ENCODE results near the gene PTPN21.

Gene PTPN21

DNA sequence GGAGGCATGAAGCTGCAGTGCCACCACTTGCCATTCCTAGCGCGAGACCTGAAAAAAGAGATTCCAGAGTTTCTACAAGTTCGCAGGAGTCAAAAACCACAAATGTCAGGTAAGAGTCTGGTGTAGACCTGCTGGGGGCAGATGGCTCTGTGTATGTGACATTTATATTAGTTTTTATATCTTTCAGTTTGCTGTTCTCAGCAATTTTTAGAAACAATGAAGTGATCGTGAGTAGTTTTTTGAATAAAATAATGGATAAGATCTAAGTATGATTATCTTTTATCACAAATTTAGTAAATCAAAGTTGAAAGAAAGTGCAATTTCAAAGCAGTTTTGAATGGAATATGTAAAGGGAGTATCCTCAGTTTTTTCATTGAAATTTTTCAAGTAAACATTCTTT lies 17.3 kb upstream of the PTPN21 start:
- H4K20me1 ChIP-seq (ENCODE audit: insufficient read depth, low read length), result no peaks in the 10 kb centered on the region
- H3F3A ChIP-seq (ENCODE audit: insufficient read depth, low read length), result no peaks in the 10 kb centered on the region
- H3K36me3 ChIP-seq (replicated peaks; ENCODE audit: insufficient read depth, low read length), result no peaks in the 10 kb centered on the region; the same call in 1 of the 2 replicates
- H3K9me3 ChIP-seq (replicated peaks; ENCODE audit: insufficient read depth, low read length), result no peaks in the 10 kb centered on the region
- H3K9me2 ChIP-seq (replicated peaks; ENCODE audit: insufficient read depth, low read length), result no peaks in the 10 kb centered on the region
- no peak overlapping the region for H2AFZ ChIP-seq (ENCODE audit: low read length)
- no peak for DNase-seq
- no peaks in the 10 kb centered on the region for H3K27me3 ChIP-seq (replicated peaks; ENCODE audit: insufficient read depth, low read length)
- no peaks in the 10 kb centered on the region for H3K79me2 ChIP-seq (ENCODE audit: low read length)
- no peak for TF ChIP-seq EZH2 (optimal IDR thresholded peaks at IDR 0.05; ENCODE audit: low read depth, low read length)
- no peak for TF ChIP-seq EZH2phosphoT487 (IDR thresholded peaks at IDR 0.05; ENCODE audit: low read length)
- TF ChIP-seq, protein P1, sequence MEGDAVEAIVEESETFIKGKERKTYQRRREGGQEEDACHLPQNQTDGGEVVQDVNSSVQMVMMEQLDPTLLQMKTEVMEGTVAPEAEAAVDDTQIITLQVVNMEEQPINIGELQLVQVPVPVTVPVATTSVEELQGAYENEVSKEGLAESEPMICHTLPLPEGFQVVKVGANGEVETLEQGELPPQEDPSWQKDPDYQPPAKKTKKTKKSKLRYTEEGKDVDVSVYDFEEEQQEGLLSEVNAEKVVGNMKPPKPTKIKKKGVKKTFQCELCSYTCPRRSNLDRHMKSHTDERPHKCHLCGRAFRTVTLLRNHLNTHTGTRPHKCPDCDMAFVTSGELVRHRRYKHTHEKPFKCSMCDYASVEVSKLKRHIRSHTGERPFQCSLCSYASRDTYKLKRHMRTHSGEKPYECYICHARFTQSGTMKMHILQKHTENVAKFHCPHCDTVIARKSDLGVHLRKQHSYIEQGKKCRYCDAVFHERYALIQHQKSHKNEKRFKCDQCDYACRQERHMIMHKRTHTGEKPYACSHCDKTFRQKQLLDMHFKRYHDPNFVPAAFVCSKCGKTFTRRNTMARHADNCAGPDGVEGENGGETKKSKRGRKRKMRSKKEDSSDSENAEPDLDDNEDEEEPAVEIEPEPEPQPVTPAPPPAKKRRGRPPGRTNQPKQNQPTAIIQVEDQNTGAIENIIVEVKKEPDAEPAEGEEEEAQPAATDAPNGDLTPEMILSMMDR (IDR thresholded peaks at IDR 0.05; ENCODE audit: low read length), result no peak
- H3K4me2 ChIP-seq (ENCODE audit: low read depth, low read length), result no peak overlapping the region
- no peak overlapping the region for H3K27ac ChIP-seq (ENCODE audit: low read length)
- H3K4me1 ChIP-seq (ENCODE audit: low read length), result no peaks in the 10 kb centered on the region
- no peak overlapping the region for H3K4me3 ChIP-seq (ENCODE audit: low read length)
- no peak overlapping the region for H3K9ac ChIP-seq (ENCODE audit: low read length)

DNA sequence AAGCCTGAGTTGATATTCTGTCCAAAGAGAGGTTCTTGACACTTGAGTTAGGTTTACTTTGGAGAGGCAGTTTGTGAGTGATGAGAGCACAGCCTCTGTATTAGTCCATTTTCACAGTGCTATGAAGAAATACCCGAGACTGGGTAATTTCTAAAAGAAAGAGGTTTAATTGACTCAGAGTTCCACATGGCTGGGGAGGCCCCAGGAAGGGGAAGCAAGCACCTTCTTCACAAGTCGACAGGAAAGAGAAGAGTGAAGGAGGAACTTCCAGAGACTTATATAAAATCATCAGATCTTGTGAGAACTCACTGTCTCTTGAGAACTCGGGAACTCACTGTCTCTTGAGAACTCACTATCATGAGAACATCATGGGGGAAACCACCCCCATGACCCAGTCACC lies 13.4 kb upstream of the PTPN21 start:
- Histone ChIP-seq H3K4me1 (ENCODE audit: low read length) (no peaks in the 10 kb centered on the region), H3K79me2 (ENCODE audit: low read length) (peaks cover 16% of the 10 kb centered on the region), H3K27ac (ENCODE audit: low read length) (no peak overlapping the region), H4K20me1 (ENCODE audit: insufficient read depth, low read length) (no peaks in the 10 kb centered on the region), H3K9ac (ENCODE audit: low read length) (no peak overlapping the region), H3F3A (ENCODE audit: insufficient read depth, low read length) (no peaks in the 10 kb centered on the region), H3K4me2 (ENCODE audit: low read depth, low read length) (no peak overlapping the region), H3K36me3 (replicated peaks; ENCODE audit: insufficient read depth, low read length) (no peaks in the 10 kb centered on the region; the same call in 1 of the 2 replicates), H3K27me3 (replicated peaks; ENCODE audit: insufficient read depth, low read length) (no peaks in the 10 kb centered on the region), H3K9me3 (replicated peaks; ENCODE audit: insufficient read depth, low read length) (no peaks in the 10 kb centered on the region), H3K9me2 (replicated peaks; ENCODE audit: insufficient read depth, low read length) (no peaks in the 10 kb centered on the region), H3K4me3 (ENCODE audit: low read length) (no peak overlapping the region), H2AFZ (ENCODE audit: low read length) (no peak overlapping the region)
- DNase-seq, result no peak
- no peak for TF ChIP-seq EZH2 (optimal IDR thresholded peaks at IDR 0.05; ENCODE audit: low read depth, low read length)
- TF ChIP-seq, protein P1 (IDR thresholded peaks at IDR 0.05; ENCODE audit: low read length), result no peak
- no peak for TF ChIP-seq EZH2phosphoT487 (IDR thresholded peaks at IDR 0.05; ENCODE audit: low read length)

DNA sequence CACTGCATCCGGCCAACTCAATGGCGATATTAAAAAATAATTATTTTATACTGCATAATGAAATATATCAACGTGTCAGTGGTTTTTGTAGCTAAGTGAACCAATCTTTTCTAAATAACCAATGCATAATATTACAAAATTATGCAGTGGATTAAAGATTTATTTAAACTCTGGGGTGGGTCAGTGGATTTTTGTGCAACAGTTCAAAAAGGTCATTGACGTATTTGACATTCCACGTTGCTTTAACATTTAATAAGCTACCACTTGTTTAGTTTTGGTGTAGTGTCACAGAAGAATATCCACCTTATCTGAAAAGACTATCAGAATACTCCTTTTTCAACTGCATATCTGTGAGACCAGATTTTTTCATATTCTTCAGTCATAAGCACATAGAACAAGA lies 10.6 kb upstream of the PTPN21 start:
- no peaks in the 10 kb centered on the region for H3K4me1 ChIP-seq (ENCODE audit: low read length)
- H3K4me3 ChIP-seq (ENCODE audit: low read length), result no peak overlapping the region
- no peaks in the 10 kb centered on the region for H4K20me1 ChIP-seq (ENCODE audit: insufficient read depth, low read length)
- H3K9ac ChIP-seq (ENCODE audit: low read length), result no peak overlapping the region
- H3K27me3 ChIP-seq (replicated peaks; ENCODE audit: insufficient read depth, low read length), result no peaks in the 10 kb centered on the region
- H3F3A ChIP-seq (ENCODE audit: insufficient read depth, low read length), result no peaks in the 10 kb centered on the region
- no peak overlapping the region for H2AFZ ChIP-seq (ENCODE audit: low read length)
- no peaks in the 10 kb centered on the region for H3K9me2 ChIP-seq (replicated peaks; ENCODE audit: insufficient read depth, low read length)
- TF ChIP-seq EZH2 (optimal IDR thresholded peaks at IDR 0.05; ENCODE audit: low read depth, low read length), result no peak
- TF ChIP-seq, protein P1 (IDR thresholded peaks at IDR 0.05; ENCODE audit: low read length), result no peak
- TF ChIP-seq EZH2phosphoT487 (IDR thresholded peaks at IDR 0.05; ENCODE audit: low read length), result no peak
- H3K79me2 ChIP-seq (ENCODE audit: low read length), result peaks cover 16% of the 10 kb centered on the region
- DNase-seq, result no peak
- H3K4me2 ChIP-seq (ENCODE audit: low read depth, low read length), result no peak overlapping the region
- H3K36me3 ChIP-seq (replicated peaks; ENCODE audit: insufficient read depth, low read length), result no peaks in the 10 kb centered on the region
- no peak overlapping the region for H3K27ac ChIP-seq (ENCODE audit: low read length)
- no peaks in the 10 kb centered on the region for H3K9me3 ChIP-seq (replicated peaks; ENCODE audit: insufficient read depth, low read length)

Measured in MM.1S (cell line).